CD4-positive, alpha-beta memory T cell (primary cell): ENCODE data around the gene HDAC9. TPM values are rescaled to one million over a fixed set of nuclear protein-coding genes. Genes with fewer than 3 reads are reported as not detected.
A peak's percentile ranks its signal among the peaks of the same experiment; 100 is the strongest.

ENCODE experiments used
- CTCF ChIA-PET: fragments of 350-600 bp; sonication (Branson Sonifier 250); formaldehyde crosslinking; loops from one replicate; lab custom pipeline; 2021; ENCODE audit warnings: inconsistent platforms; ENCODE audit not compliant: partially characterized antibody; lab: Charles Lee
- POLR2A ChIA-PET: fragments of 350-600 bp; sonication (Branson Sonifier 250); formaldehyde crosslinking; loops from one replicate; lab custom pipeline; 2021; ENCODE audit not compliant: partially characterized antibody; lab: Charles Lee
- DNase-seq, 5 donors: peaks; one replicate each; pipeline versions ENCODE4 v3.0.0 to v3.0.0-alpha.2; 2020 to 2022; ENCODE audit warnings: mixed read lengths in 1 of 5
- H3K27ac ChIP-seq: one replicate; pipeline ENCODE4 v1.7.0; 2013; ENCODE audit warnings: low read depth, low read length
- H3K27me3 ChIP-seq: 2 replicates; pipeline ENCODE4 v1.7.0; 2013; ENCODE audit warnings: mild to moderate bottlenecking, low read length, moderate library complexity; ENCODE audit not compliant: insufficient read depth
- H3K36me3 ChIP-seq: 2 replicates; pipeline ENCODE4 v1.7.0; 2013; ENCODE audit warnings: mild to moderate bottlenecking, low read length, moderate library complexity; ENCODE audit not compliant: insufficient read depth
- H3K4me1 ChIP-seq: 2 replicates; pipeline ENCODE4 v1.7.0; 2013; ENCODE audit warnings: mild to moderate bottlenecking, low read length, moderate library complexity; ENCODE audit not compliant: insufficient read depth
- H3K4me3 ChIP-seq, 2 donors: one replicate each; pipeline ENCODE4 v1.7.0; 2013; ENCODE audit warnings: low read length in 2 of 2, mild to moderate bottlenecking in 1 of 2
- H3K9me3 ChIP-seq, 2 donors: one replicate each; pipeline ENCODE4 v1.7.0; 2013; ENCODE audit warnings: low read length in 2 of 2, control low read depth in 1 of 2; ENCODE audit not compliant: control insufficient read depth in 1 of 2
- H3K27ac Mint-ChIP-seq, 7 donors: one replicate each; pipeline ENCODE4 v1.8.0; 2020 to 2021; ENCODE audit warnings: mixed read lengths in 7 of 7, mild to moderate bottlenecking in 6 of 7, inconsistent platforms in 3 of 7, moderate library complexity in 3 of 7
- H3K27me3 Mint-ChIP-seq, 2 donors: one replicate each; pipeline ENCODE4 v1.8.0; 2020 to 2021; ENCODE audit warnings: mixed read lengths in 2 of 2
- H3K36me3 Mint-ChIP-seq, 2 donors: one replicate each; pipeline ENCODE4 v1.8.0; 2020 to 2021; ENCODE audit warnings: mixed read lengths in 2 of 2, inconsistent platforms in 1 of 2, mild to moderate bottlenecking in 1 of 2
- H3K4me1 Mint-ChIP-seq, 4 donors: one replicate each; pipeline ENCODE4 v1.8.0; 2020 to 2021; ENCODE audit warnings: mixed read lengths in 4 of 4, mild to moderate bottlenecking in 1 of 4
- H3K4me3 Mint-ChIP-seq, 8 donors: one replicate each; pipeline ENCODE4 v1.8.0; 2020 to 2021; ENCODE audit warnings: mixed read lengths in 8 of 8, mild to moderate bottlenecking in 7 of 8, moderate library complexity in 6 of 8, inconsistent platforms in 3 of 8
- H3K9me3 Mint-ChIP-seq, 8 donors: one replicate each; pipeline ENCODE4 v1.8.0; 2020 to 2021; ENCODE audit warnings: mixed read lengths in 8 of 8, mild to moderate bottlenecking in 5 of 8, inconsistent platforms in 3 of 8, moderate library complexity in 1 of 8
- intact Hi-C: fragments of 100-400 bp; cut with micrococcal nuclease; formaldehyde crosslinking; loops from one replicate; pipeline ENCODE4 v1.15.1; 2023
- polyA plus RNA-seq, 2 donors: library from polyadenylated mRNA; unstranded; fragments of 300-500 nt; fragmentation: Illumina TruSeq; gene quantifications; one replicate each; pipeline ENCODE4 v1.2.3, GENCODE V29; 2021
- total RNA-seq, 2 experiments: library from RNA; stranded (reverse); gene quantifications; one replicate each; pipeline ENCODE4 v1.2.3, GENCODE V29; 2021

Gene HDAC9
- total and polyA plus RNA-seq, 4 experiments from 2014 or later: 0.36 to 0.73 (median 0.39) TPM; not detected in 1

DNA sequence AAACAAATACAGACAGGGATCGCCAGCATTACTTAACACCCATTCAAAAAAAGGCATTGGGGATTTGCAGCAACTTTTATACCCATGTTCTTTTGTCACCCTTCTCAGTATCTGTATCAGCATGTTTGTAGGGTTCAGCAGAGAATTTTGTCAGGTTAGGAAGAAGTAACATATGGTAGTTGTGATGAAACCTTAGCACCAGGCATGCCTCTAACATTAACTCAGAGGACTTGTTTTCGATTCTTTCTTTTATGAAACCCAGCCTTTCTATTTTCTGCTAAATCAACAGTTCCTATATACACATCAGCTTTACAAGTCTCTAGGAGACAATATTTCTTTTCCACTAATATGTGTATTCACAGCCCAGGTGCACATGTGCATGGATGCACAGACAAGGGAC is 22.4 kb upstream of the HDAC9 start:
- ChIA-PET POLR2A (no interaction called here), CTCF (no interaction called here)
- Histone ChIP-seq H3K9me3 (no peaks in the 10 kb centered on the region), H3K27me3 (no peaks in the 10 kb centered on the region), H3K36me3 (no peaks in the 10 kb centered on the region), H3K27ac (no peak overlapping the region), H3K4me1 (no peaks in the 10 kb centered on the region), H3K4me3 (no peak overlapping the region)
- Mint-ChIP-seq H3K27ac (no peak overlapping the region), H3K4me3 (peak overlapping the region in 1 of 8 donors; percentile 1), H3K27me3 (no peaks in the 10 kb centered on the region), H3K9me3 (no peaks in the 10 kb centered on the region), H3K4me1 (no peaks in the 10 kb centered on the region), H3K36me3 (no peaks in the 10 kb centered on the region)
- intact Hi-C loops: no loop called here
- DNase-seq: no peak

DNA sequence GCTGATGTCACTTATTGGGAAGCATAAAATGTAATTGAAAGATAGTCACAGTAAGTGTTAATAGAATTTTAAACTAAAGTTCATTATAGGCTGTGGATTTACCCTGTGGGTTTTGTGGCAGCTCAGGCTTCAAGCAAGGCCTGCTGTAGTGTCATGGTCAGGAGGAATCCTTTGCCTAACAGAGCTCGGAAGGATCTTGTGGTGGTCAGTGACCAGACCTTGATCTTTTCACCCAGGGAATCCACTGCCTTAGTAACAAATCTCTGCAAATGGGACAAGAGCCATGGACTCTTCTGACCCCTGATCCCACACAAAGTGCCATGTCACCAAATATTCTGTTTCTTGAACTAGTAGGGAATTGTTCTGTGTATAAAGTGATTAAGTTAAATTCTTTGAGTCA is 20.6 kb upstream of the HDAC9 start:
- Histone ChIP-seq H3K36me3 (no peaks in the 10 kb centered on the region), H3K4me1 (no peaks in the 10 kb centered on the region), H3K9me3 (no peaks in the 10 kb centered on the region), H3K27me3 (no peaks in the 10 kb centered on the region), H3K4me3 (no peak overlapping the region), H3K27ac (no peak overlapping the region)
- Mint-ChIP-seq H3K36me3 (no peaks in the 10 kb centered on the region), H3K27ac (no peak overlapping the region), H3K27me3 (no peaks in the 10 kb centered on the region), H3K9me3 (no peaks in the 10 kb centered on the region), H3K4me1 (no peaks in the 10 kb centered on the region), H3K4me3 (no peak overlapping the region)
- intact Hi-C loops: no loop called here
- POLR2A ChIA-PET: no interaction called here
- DNase-seq: no peak
- CTCF ChIA-PET: no interaction called here

DNA sequence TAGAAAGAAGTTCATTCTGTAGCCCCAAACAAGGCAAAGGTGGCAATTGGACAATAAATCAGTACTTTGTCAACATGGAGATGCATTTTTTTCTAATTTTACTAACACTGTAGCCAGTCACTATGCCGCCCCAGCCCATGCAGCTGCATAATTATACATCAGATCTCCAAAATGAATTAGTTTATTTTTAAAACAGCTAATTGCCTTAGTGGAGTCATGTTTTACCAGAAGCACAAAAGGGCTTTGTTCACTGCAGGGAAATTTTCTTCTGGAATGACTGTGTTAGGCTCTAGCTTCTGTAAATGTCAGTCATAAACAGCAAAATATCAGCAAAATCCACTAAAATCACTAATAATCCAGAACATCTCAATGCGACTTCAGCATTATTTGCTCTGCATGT is 20.1 kb upstream of the HDAC9 start:
- POLR2A ChIA-PET: no interaction called here
- intact Hi-C loops: no loop called here
- H3K4me3 Mint-ChIP-seq: no peak overlapping the region
- Histone ChIP-seq H3K27me3 (no peaks in the 10 kb centered on the region), H3K9me3 (no peaks in the 10 kb centered on the region), H3K27ac (no peak overlapping the region), H3K36me3 (no peaks in the 10 kb centered on the region), H3K4me1 (no peaks in the 10 kb centered on the region), H3K4me3 (no peak overlapping the region)
- no peaks in the 10 kb centered on the region for H3K36me3 Mint-ChIP-seq
- no peaks in the 10 kb centered on the region for H3K4me1 Mint-ChIP-seq
- H3K27ac Mint-ChIP-seq: no peak overlapping the region
- H3K9me3 Mint-ChIP-seq: no peaks in the 10 kb centered on the region
- CTCF ChIA-PET: no interaction called here
- no peak for DNase-seq
- no peaks in the 10 kb centered on the region for H3K27me3 Mint-ChIP-seq

DNA sequence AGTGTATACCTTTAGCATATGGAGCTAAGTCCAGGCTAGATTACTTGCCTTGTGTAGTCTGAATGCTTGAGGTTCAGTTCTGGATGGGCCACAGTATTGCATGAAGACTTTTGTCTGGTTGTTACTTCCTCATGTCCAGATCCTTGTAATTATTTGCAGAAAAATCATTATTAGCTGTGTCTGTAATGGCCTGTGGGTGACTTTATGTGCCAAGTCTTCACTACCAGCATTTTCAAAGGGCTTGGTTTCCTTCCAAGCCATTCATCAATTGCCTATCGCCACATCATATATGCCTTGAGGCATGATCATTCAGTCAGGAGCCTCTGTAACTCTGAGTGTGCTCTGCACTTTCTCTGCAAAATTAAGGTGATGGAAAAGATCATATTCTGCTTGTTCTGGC is 13.8 kb upstream of the HDAC9 start:
- H3K4me3 ChIP-seq: no peak overlapping the region
- intact Hi-C loops: no loop called here
- H3K4me1 ChIP-seq: no peaks in the 10 kb centered on the region
- POLR2A ChIA-PET: no interaction called here
- H3K9me3 ChIP-seq: no peaks in the 10 kb centered on the region
- Mint-ChIP-seq H3K9me3 (peaks cover 0 to 2% (median 0%) of the 10 kb centered on the region in 8 donors), H3K27me3 (no peaks in the 10 kb centered on the region), H3K27ac (no peak overlapping the region), H3K4me3 (no peak overlapping the region), H3K36me3 (no peaks in the 10 kb centered on the region), H3K4me1 (no peaks in the 10 kb centered on the region)
- H3K27me3 ChIP-seq: no peaks in the 10 kb centered on the region
- CTCF ChIA-PET: no interaction called here
- DNase-seq: no peak
- H3K36me3 ChIP-seq: no peaks in the 10 kb centered on the region
- H3K27ac ChIP-seq: no peak overlapping the region

DNA sequence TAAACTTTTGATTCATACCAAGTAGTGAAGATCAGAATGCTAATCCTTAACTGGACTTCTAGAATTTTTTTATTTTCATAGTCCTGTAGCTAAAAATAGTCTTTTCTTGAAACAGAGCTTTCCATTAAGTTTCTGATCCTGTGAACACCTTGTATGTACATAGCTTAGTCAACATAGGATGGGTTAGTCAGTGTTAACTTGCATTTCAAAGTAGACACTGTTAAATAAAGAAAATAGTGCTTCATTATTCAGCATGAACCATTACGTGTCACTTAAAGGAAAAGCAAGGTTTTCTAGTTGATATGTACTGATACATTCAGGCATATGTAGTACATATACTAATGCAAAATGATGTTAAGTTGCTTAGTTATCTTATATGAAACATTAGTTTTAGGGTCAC is 7.5 kb upstream of the HDAC9 start:
- Mint-ChIP-seq H3K4me1 (no peaks in the 10 kb centered on the region), H3K36me3 (no peaks in the 10 kb centered on the region), H3K27ac (no peak overlapping the region), H3K27me3 (no peaks in the 10 kb centered on the region), H3K9me3 (peaks cover 0 to 1% (median 0%) of the 10 kb centered on the region in 8 donors), H3K4me3 (no peak overlapping the region)
- Histone ChIP-seq H3K27ac (no peak overlapping the region), H3K4me1 (no peaks in the 10 kb centered on the region), H3K36me3 (no peaks in the 10 kb centered on the region), H3K9me3 (no peaks in the 10 kb centered on the region), H3K4me3 (no peak overlapping the region), H3K27me3 (no peaks in the 10 kb centered on the region)
- ChIA-PET CTCF (no interaction called here), POLR2A (no interaction called here)
- intact Hi-C loops: no loop called here
- no peak for DNase-seq

DNA sequence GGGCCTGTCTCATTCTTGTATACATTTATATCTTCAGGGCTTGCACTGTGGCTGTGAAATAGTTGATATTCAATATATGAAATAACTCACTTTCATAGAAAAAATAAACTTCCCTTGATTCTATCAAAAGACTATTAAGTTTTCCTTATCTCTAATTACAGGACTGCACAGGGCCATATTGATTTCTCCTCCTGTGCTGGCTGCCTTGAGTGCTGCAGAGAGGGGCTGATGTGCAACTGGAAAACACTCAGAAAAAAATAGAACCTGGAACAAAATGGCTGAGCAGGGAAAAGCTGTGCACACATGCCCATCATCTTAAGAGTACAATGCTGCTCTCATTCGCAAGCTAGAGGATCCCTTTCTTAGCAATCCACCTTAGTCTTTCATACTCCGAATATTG is 5.9 kb upstream of the HDAC9 start:
- H3K36me3 ChIP-seq: no peaks in the 10 kb centered on the region
- CTCF ChIA-PET: no interaction called here
- no peak for DNase-seq
- peaks cover 0 to 2% (median 0%) of the 10 kb centered on the region in 8 donors for H3K9me3 Mint-ChIP-seq
- no peaks in the 10 kb centered on the region for H3K4me1 ChIP-seq
- no peaks in the 10 kb centered on the region for H3K27me3 Mint-ChIP-seq
- H3K4me3 ChIP-seq: no peak overlapping the region
- no peaks in the 10 kb centered on the region for H3K27me3 ChIP-seq
- POLR2A ChIA-PET: no interaction called here
- no peaks in the 10 kb centered on the region for H3K4me1 Mint-ChIP-seq
- no peak overlapping the region for H3K4me3 Mint-ChIP-seq
- no peaks in the 10 kb centered on the region for H3K9me3 ChIP-seq
- H3K36me3 Mint-ChIP-seq: no peaks in the 10 kb centered on the region
- no peak overlapping the region for H3K27ac ChIP-seq
- intact Hi-C loops: no loop called here
- no peak overlapping the region for H3K27ac Mint-ChIP-seq

DNA sequence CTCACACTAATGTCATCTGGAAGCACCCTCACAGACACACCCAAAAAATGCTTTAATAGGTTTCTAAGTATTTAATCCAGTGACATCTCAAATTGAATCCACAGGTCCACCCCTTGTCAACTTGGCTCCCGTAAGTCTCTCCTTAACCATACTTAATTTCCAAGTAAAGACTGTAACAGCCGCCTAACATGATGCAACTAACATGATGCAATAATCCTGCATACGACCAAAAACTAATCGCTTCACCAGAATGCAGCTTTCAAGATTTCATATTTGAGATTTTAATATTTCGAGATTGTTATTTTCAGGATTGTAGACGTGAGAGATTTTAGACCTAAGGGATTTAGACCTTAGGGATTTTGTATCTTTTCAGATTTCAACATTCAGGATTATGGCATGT is 3.7 kb upstream of the HDAC9 start:
- Histone ChIP-seq H3K36me3 (no peaks in the 10 kb centered on the region), H3K27me3 (no peaks in the 10 kb centered on the region), H3K27ac (no peak overlapping the region), H3K4me3 (no peak overlapping the region), H3K4me1 (no peaks in the 10 kb centered on the region), H3K9me3 (no peaks in the 10 kb centered on the region)
- Mint-ChIP-seq H3K27ac (no peak overlapping the region), H3K4me3 (no peak overlapping the region), H3K36me3 (no peaks in the 10 kb centered on the region), H3K27me3 (no peaks in the 10 kb centered on the region), H3K9me3 (peaks cover 0 to 2% (median 0%) of the 10 kb centered on the region in 8 donors), H3K4me1 (peaks cover 4 to 6% (median 5%) of the 10 kb centered on the region in 4 donors)
- CTCF ChIA-PET: no interaction called here
- DNase-seq: no peak
- POLR2A ChIA-PET: no interaction called here
- intact Hi-C loops: no loop called here

DNA sequence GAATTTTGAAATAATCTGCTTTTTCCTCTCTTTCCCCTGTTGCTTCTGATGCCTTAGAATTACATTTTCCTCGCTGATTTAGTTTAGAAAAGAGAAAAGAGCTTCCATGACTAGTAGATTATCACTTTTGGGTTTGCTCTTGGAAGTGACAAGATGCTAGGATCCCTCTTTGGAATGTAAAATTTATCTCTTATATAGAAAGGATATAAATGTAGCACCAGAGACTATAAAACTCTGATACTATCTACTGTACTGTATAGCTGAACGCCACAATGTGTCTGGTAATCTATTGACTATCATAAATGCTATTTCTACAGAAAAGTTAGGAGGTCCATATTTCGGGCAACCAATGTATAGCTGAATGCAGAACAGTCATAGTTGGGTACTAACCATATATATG is 1.1 kb upstream of the HDAC9 start:
- no peak for DNase-seq
- H3K9me3 ChIP-seq: no peaks in the 10 kb centered on the region
- no peaks in the 10 kb centered on the region for H3K4me1 ChIP-seq
- H3K4me3 ChIP-seq: no peak overlapping the region
- Mint-ChIP-seq H3K4me3 (no peak overlapping the region), H3K36me3 (no peaks in the 10 kb centered on the region), H3K27ac (no peak overlapping the region), H3K4me1 (peaks cover 4 to 6% (median 5%) of the 10 kb centered on the region in 4 donors), H3K27me3 (no peaks in the 10 kb centered on the region), H3K9me3 (peaks cover 0 to 2% (median 0%) of the 10 kb centered on the region in 8 donors)
- no peaks in the 10 kb centered on the region for H3K36me3 ChIP-seq
- intact Hi-C loops: no loop called here
- ChIA-PET POLR2A (no interaction called here), CTCF (no interaction called here)
- H3K27ac ChIP-seq: no peak overlapping the region
- no peaks in the 10 kb centered on the region for H3K27me3 ChIP-seq
